ENCODE data around the gene SPATA6L. TPM values are rescaled to one million over a fixed set of nuclear protein-coding genes. Genes with fewer than 3 reads are reported as not detected.

The SPATA6L gene
- total and polyA plus RNA-seq, 2 of the 13 experiments (the other 11 are each of a cell fraction or from before 2014, with no cell fraction given), result 1.1 to 1.9 TPM

- WGBS (ENCODE audit: low lambda C conversion rate), result 25% methylated on average over 2 of the region's 2 CpGs
- POLR2A ChIA-PET, result no interaction called here
These were observed 103.2 kb downstream of the SPATA6L start for GRCh38 chr9:4563105-4563504.

DNA sequence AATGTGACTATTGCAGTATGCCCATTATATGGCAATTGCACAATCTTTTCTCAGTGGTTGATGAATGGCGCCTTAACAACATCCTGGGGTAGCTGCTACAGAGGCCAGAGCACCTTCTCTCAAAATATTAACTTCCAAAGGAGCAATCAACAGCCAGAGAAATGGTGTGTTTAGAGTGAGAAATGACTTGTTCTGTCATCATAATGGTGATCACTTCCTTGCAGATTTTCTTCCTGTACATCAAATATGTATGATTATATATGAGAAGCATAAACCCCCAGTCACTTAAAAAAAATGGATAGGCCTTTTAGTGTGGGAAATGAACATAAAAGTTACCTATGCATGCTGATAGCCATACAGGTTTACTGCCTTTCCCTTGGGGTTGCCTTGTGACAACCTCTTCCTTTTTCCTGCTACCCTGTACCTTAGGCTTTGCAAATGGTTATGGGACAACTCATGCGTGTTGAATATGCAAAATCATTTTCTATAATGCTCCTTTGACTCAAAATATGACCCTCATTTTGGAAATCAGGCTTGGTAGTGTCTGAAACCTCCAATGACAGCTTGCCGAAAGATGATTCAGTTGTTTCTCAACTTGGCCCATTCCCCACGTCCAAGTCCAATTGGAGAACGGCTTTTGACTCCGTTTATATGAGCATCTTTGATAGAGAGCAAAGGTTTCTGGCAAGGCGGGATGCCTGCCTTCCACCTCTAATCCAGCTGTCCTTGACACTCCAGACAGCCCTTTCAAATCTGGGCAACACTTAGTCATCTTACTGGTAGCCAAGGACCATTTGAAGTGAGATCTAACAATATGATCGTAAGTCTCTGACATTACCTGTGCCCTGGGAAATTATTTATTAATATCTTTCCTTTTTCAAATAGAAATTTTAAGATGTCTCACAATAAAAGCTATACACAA is 106.8 kb downstream of the SPATA6L start:
- no peak for DNase-seq (ENCODE audit: low spot score)
- BruUV-seq (replicated peaks), result no TSS peak
- in situ Hi-C loops (cut with HindIII; ENCODE audit: extremely low pct_ligation_motif_present, low pct_unique_long_range_greater_than_20kb) (loop anchor here (10.0 kb wide), 1 partner anchor 245 kb away; no protein-coding TSS in a partner anchor), intact Hi-C loops (cut with micrococcal nuclease; ENCODE audit: unreplicated experiment) (no loop called here)
- Histone ChIP-seq H3K4me3 (replicated peaks in 1 of 3; ENCODE audit: insufficient read depth in 1 of 3, low read depth in 2 of 3, low read length in 3 of 3) (no peak overlapping the region), H3K4me1 (ENCODE audit: insufficient read depth, low read length) (no peaks in the 10 kb centered on the region), H3K27ac (ENCODE audit: extremely low read length, insufficient read depth, low read length) (no peak overlapping the region), H4K20me1 (ENCODE audit: insufficient read depth, low read length) (no peaks in the 10 kb centered on the region), H3K4me2 (ENCODE audit: low read depth, low read length) (no peak overlapping the region), H3K27me3 (ENCODE audit: control insufficient read depth in 1 of 2, insufficient read depth in 2 of 2, low read length in 2 of 2) (no peaks in the 10 kb centered on the region; a peak in 1 of 5 replicates), H2AFZ (ENCODE audit: low read length) (no peak overlapping the region), H3K79me2 (ENCODE audit: insufficient read depth, low read length) (no peaks in the 10 kb centered on the region), H3K36me3 (replicated peaks in 1 of 2; ENCODE audit: control insufficient read depth in 1 of 2, insufficient read depth in 2 of 2, low read length in 2 of 2) (no peaks in the 10 kb centered on the region), H3K9ac (ENCODE audit: insufficient read depth, low read depth, low read length) (no peak overlapping the region), H3K9me3 (ENCODE audit: low read length) (no peaks in the 10 kb centered on the region)
- ChIA-PET CTCF (ENCODE audit: low intra/inter-chr PET ratio, low total read pairs) (no interaction called here), POLR2A (no interaction called here)
- ATAC-seq, result no peak
- TF ChIP-seq DNMT3B (CRISPR knock-in tag; conservative IDR thresholded peaks at IDR 0.05), result no peak
- TF ChIP-seq ZNF850 (CRISPR knock-in tag; conservative IDR thresholded peaks at IDR 0.05), result no peak
- TF ChIP-seq SP2 (CRISPR knock-in tag; IDR thresholded peaks at IDR 0.05), result no peak
- no peak for TF ChIP-seq ZNF691 (CRISPR knock-in tag; IDR thresholded peaks at IDR 0.05; ENCODE audit: borderline replicate concordance, low read depth)
- FAIRE-seq, result no peak
- 17% methylated on average over 8 of the region's 8 CpGs for WGBS (ENCODE audit: low lambda C conversion rate)

More at GRCh38 chr9:4563105-4563504, 103.2 kb downstream of the SPATA6L start:
- no peaks in the 10 kb centered on the region for H3K36me3 ChIP-seq (replicated peaks in 1 of 2; ENCODE audit: control insufficient read depth in 1 of 2, insufficient read depth in 2 of 2, low read length in 2 of 2)
- no peaks in the 10 kb centered on the region; a peak in 1 of 5 replicates for H3K27me3 ChIP-seq (ENCODE audit: control insufficient read depth in 1 of 2, insufficient read depth in 2 of 2, low read length in 2 of 2)
- H3K79me2 ChIP-seq (ENCODE audit: insufficient read depth, low read length), result no peaks in the 10 kb centered on the region
- no peak overlapping the region for H3K4me3 ChIP-seq (replicated peaks in 1 of 3; ENCODE audit: insufficient read depth in 1 of 3, low read depth in 2 of 3, low read length in 3 of 3)
- in situ Hi-C loops (cut with HindIII; ENCODE audit: extremely low pct_ligation_motif_present, low pct_unique_long_range_greater_than_20kb), result no loop called here
- no TSS peak for BruUV-seq (replicated peaks)
- no peak for TF ChIP-seq TRIM24 (CRISPR knock-in tag; IDR thresholded peaks at IDR 0.05)
- TF ChIP-seq SNAPC5 (CRISPR knock-in tag; IDR thresholded peaks at IDR 0.05; ENCODE audit: borderline replicate concordance), result no peak
- no peak for ATAC-seq
- CTCF ChIA-PET (ENCODE audit: low intra/inter-chr PET ratio, low total read pairs), result no interaction called here
- no peak overlapping the region for H3K4me2 ChIP-seq (ENCODE audit: low read depth, low read length)
- no peaks in the 10 kb centered on the region for H4K20me1 ChIP-seq (ENCODE audit: insufficient read depth, low read length)
- no peak overlapping the region for H3K9ac ChIP-seq (ENCODE audit: insufficient read depth, low read depth, low read length)
- no peaks in the 10 kb centered on the region for H3K9me3 ChIP-seq (ENCODE audit: low read length)
- no peaks in the 10 kb centered on the region for H3K4me1 ChIP-seq (ENCODE audit: insufficient read depth, low read length)
- no peak for DNase-seq (ENCODE audit: low spot score)
- intact Hi-C loops (cut with micrococcal nuclease; ENCODE audit: unreplicated experiment), result no loop called here
- H2AFZ ChIP-seq (ENCODE audit: low read length), result no peak overlapping the region
- no peak overlapping the region for H3K27ac ChIP-seq (ENCODE audit: extremely low read length, insufficient read depth, low read length)
- FAIRE-seq, result no peak

Measured in HepG2 (cell line).